Measurements from ENCODE around the gene ICA1. TPM values are rescaled to one million over a fixed set of nuclear protein-coding genes. Genes with fewer than 3 reads are reported as not detected.

ICA1 gene
- total RNA-seq, 4 donors from 2014 or later = 21.0 to 43.3 (median 26.6) TPM

DNA sequence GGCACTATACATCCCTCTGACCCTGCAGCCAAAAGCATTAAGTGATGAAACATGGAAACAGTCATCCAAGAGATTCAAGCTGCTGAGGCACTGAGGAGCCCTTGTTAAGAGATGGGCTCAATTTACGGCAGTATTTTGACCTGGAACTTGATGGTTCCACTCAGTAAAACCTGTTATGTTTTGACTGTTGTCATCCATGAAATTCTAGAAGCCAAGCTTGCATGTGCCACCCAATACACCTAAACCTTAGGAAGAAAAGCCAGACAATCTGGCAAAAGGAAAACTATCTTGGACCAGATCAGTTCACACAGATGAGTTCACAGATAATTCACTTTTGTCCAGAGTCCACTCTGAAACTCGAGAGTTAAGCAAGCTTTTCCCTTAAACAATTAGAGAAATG lies 53.2 kb downstream of the ICA1 start:
- Histone ChIP-seq H3K4me1 (peaks cover 3 to 8% of the 10 kb centered on the region in 2 donors), H3K36me3 (no peaks in the 10 kb centered on the region), H3K9me3 (no peaks in the 10 kb centered on the region), H3K4me3 (replicated peaks in 1 of 3) (no peak overlapping the region), H3K27ac (no peak overlapping the region), H3K27me3 (no peaks in the 10 kb centered on the region)
- intact Hi-C loops (cut with DNase I) = no loop called here
- DNase-seq = no peak
- WGBS, 2 donors = 80 to 91% methylated on average over 2 of the region's 2 CpGs
- TF ChIP-seq, protein P1, sequence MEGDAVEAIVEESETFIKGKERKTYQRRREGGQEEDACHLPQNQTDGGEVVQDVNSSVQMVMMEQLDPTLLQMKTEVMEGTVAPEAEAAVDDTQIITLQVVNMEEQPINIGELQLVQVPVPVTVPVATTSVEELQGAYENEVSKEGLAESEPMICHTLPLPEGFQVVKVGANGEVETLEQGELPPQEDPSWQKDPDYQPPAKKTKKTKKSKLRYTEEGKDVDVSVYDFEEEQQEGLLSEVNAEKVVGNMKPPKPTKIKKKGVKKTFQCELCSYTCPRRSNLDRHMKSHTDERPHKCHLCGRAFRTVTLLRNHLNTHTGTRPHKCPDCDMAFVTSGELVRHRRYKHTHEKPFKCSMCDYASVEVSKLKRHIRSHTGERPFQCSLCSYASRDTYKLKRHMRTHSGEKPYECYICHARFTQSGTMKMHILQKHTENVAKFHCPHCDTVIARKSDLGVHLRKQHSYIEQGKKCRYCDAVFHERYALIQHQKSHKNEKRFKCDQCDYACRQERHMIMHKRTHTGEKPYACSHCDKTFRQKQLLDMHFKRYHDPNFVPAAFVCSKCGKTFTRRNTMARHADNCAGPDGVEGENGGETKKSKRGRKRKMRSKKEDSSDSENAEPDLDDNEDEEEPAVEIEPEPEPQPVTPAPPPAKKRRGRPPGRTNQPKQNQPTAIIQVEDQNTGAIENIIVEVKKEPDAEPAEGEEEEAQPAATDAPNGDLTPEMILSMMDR (IDR thresholded peaks at IDR 0.05) = no peak
- no peak for TF ChIP-seq POLR2A (IDR thresholded peaks at IDR 0.05)

DNA sequence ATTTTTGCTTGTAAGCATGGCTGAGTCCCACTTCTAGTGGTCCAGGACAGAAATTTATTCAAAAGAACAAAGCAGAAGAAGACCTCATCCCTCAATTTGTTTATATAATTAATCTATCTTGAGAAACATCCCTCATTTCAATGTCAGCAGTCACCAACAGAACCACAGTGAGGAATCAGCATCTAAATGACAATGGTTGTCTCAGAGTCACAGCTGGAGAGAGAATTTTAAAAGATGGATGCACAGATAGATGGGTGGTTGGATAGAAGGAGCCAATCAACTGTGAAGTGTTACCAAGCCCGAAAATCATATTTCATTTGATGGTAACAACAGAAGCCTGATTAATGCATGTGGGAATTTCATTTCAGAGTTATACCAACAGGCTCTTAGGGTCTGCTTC lies 55.0 kb downstream of the ICA1 start:
- Histone ChIP-seq H3K36me3 (no peaks in the 10 kb centered on the region), H3K4me1 (no peaks in the 10 kb centered on the region), H3K27me3 (no peaks in the 10 kb centered on the region), H3K9me3 (no peaks in the 10 kb centered on the region), H3K4me3 (replicated peaks in 1 of 3) (no peak overlapping the region), H3K27ac (no peak overlapping the region)
- intact Hi-C loops (cut with DNase I) = no loop called here
- no peak for DNase-seq
- WGBS, 2 donors = 92 to 100% methylated on average over 1 of the region's 1 CpG
- TF ChIP-seq, protein P1 (IDR thresholded peaks at IDR 0.05) = no peak
- no peak for TF ChIP-seq POLR2A (IDR thresholded peaks at IDR 0.05)

DNA sequence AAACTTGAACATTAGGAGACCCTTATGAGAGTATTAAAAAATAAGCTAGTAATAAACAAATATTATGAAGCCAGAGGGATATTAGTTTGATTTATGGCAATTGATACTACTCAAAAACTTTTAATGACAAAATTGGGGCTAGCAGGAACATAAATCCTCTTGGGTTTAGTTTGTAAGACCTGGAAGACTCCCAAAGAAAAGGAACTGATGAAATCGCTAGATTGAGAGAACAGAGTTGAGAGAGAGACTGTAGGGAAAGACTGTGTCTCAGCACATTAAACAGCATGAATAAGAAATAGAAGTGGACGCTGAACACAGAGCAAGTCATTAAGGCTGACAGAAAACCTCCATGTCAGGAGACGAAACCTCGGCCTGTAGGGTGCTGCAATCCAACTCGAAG lies 56.4 kb downstream of the ICA1 start:
- no peaks in the 10 kb centered on the region for H3K27me3 ChIP-seq
- H3K9me3 ChIP-seq = no peaks in the 10 kb centered on the region
- no peak overlapping the region for H3K4me3 ChIP-seq (replicated peaks in 1 of 3)
- WGBS, 2 donors = 75 to 79% methylated on average over 5 of the region's 5 CpGs
- DNase-seq = no peak
- H3K27ac ChIP-seq = no peak overlapping the region
- intact Hi-C loops (cut with DNase I) = no loop called here
- no peaks in the 10 kb centered on the region for H3K4me1 ChIP-seq
- no peaks in the 10 kb centered on the region for H3K36me3 ChIP-seq
- no peak for TF ChIP-seq POLR2A (IDR thresholded peaks at IDR 0.05)
- TF ChIP-seq, protein P1 (IDR thresholded peaks at IDR 0.05) = no peak

DNA sequence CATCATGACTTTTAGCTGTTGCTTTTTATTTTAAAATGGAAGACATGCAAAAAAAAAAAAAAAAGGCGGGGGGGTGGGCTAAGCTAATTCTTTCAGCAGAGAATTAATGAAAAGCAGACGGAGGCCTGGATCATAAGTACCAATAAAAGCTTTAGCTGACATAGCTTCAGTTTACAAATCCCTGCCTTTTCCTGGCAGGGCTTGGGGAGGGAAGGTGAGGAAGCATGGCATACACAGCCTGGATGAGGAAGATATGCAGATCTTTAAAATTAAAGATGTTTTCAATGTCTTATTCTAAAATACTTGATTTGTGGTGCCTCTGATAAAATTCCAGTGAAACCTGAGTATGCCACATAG lies 57.0 kb downstream of the ICA1 start:
- Histone ChIP-seq H3K27me3 (no peaks in the 10 kb centered on the region), H3K4me1 (no peaks in the 10 kb centered on the region), H3K9me3 (no peaks in the 10 kb centered on the region), H3K27ac (no peak overlapping the region), H3K4me3 (replicated peaks in 1 of 3) (no peak overlapping the region), H3K36me3 (no peaks in the 10 kb centered on the region)
- intact Hi-C loops (cut with DNase I) = no loop called here
- TF ChIP-seq, protein P1 (IDR thresholded peaks at IDR 0.05) = no peak
- TF ChIP-seq POLR2A (IDR thresholded peaks at IDR 0.05) = no peak
- 91 to 98% methylated on average over 2 of the region's 2 CpGs for WGBS, 2 donors
- no peak for DNase-seq

DNA sequence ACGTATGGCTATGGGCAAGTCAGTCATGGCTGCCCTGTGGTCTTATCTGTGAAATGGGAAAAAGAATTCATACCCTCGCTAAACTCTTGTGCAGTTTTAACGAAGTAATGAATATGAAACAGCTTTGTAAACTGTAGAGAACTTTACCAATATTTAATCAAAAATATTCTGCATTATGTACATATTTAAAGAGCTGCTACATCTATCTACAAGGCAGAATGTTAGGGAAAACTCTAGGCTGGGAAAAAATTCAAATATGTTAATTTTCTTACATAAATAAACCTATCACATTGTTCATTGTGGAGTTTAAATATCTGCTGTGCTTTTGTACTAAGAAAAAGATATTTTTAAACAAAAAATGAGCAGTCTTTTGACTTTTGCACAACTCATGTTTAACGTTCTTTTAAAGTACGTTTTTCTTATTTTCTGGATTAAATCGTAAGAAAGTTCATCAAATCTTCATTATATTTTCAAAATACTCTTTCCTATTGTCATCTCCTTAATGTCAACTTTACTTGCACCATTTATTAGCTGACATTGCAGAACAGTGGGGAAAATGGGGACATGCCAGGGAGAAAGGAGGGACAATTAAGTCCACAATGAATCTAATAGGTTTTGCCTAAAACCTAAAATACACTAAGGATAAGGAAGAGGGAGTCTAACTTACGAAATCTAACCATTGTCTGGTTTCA lies 57.5 kb downstream of the ICA1 start:
- intact Hi-C loops (cut with DNase I) = loop anchor here (5.0 kb wide), 1 partner anchor 607 kb away; no protein-coding TSS in a partner anchor
- Histone ChIP-seq H3K4me3 (replicated peaks in 1 of 3) (no peak overlapping the region), H3K4me1 (no peaks in the 10 kb centered on the region), H3K27me3 (no peaks in the 10 kb centered on the region), H3K27ac (no peak overlapping the region), H3K36me3 (no peaks in the 10 kb centered on the region), H3K9me3 (no peaks in the 10 kb centered on the region)
- WGBS, 2 donors = 95 to 96% methylated on average over 7 of the region's 7 CpGs
- no peak for DNase-seq
- TF ChIP-seq POLR2A (IDR thresholded peaks at IDR 0.05) = no peak
- TF ChIP-seq, protein P1 (IDR thresholded peaks at IDR 0.05) = no peak

All from thyroid gland (tissue), 4 donors.